Fibroblast of gingiva (primary cell): Measurements from ENCODE around the gene CRYAB.
A peak's percentile ranks its signal among the peaks of the same experiment; 100 is the strongest.
"Not testable (repeated sequence)": the region's sequence is repeated elsewhere in the genome, so short reads cannot be mapped to it uniquely, and the experiment has no call there.

Experiments
- DNase-seq: peaks from one replicate; pipeline ENCODE4 v3.0.0-alpha.2; 2011; ENCODE audit warnings: low read depth

The CRYAB gene

GRCh38 chr11:111908639-111909305, 2.8 kb downstream of the CRYAB start:
- no peak for DNase-seq

- DNase-seq = no peak
These were observed 4.9 kb downstream of the CRYAB start for GRCh38 chr11:111906680-111907079.

GRCh38 chr11:111905411-111905810, 6.2 kb downstream of the CRYAB start:
- DNase-seq = no peak

GRCh38 chr11:111886844-111887243, 24.7 kb downstream of the CRYAB start:
- peak; percentile 38 for DNase-seq

DNA sequence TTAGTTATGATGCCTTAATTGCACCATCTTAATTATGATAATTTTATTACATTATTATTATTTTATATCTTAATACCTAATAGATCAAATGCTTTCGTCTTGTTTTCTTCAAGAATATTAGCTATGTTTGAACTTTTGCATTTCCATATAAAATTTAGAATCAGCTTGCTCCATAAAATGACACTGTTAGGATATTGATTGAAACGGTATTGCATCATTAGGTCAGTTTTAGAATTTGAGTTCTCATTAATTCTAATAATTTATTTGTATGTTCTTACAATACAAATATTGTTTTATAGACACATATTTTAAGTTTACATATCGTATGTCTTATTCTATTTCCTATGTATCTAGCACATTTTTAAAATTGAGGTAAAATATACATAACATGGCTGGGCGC, 25.5 kb downstream of the CRYAB start:
- DNase-seq = no peak

GRCh38 chr11:111885053-111885452, 26.5 kb downstream of the CRYAB start:
- not testable (repeated sequence) for DNase-seq

DNA sequence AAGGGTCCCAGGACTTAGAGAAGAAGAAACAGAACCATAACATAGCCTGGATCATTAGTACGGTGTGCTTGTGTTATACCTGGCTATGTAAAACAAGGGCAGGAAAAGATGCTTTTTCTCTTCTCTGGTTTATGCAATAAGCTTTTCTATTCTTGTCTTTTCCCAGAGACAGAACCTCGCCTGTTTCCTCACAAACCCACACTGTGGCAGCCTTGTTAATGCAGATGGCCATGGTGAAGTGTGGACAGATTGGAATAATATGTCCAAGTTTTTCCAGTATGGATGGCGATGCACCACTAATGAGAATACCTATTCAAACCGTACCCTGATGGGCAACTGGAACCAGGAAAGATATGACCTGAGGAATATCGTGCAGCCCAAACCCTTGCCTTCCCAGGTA, 29.4 kb downstream of the CRYAB start:
- no peak for DNase-seq

- DNase-seq = no peak
These were observed 32.0 kb downstream of the CRYAB start for GRCh38 chr11:111879637-111879960.

DNA sequence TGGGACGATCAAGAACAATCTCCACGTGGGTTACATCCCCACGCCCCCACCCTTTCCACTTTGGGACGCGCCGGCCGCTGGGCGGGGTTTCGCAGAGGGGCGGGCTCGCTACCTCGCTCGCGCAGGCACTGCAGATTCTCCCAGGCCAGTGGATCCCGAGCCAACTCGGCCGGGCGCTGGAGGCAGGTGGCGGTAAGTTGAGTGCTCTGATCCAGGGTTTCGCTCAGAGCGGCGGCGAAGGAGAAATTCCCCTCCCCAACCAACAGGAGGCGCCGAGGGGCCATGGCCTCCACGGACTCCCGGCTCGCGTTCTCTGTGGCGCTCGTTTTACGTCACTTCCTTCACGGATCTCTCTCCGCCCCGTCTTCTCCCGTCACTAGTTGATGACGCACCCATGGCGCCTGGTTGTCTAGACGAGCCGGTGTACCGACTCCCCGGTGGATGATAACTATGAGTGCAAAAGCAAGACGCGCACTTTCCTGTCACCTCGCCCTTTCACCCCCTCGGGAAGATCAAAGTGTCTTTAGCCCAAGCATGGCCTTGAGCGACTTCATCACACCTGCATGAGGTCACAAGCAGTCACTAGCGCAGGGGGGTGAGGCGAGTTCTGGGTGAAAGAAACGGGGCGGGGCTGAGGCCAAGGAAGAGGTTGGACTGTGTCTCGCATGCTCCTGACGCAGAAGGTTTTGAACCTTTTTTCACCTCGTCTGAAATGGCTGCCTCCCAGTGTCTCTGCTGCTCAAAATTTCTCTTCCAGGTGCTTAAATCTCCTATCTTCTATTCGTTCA, 32.5 kb downstream of the CRYAB start, which contains the start of the genes CFAP68 and FDXACB1:
CFAP68 (plus strand) TSS at position 693 of the 788 bp plus-strand sequence; CDS start at position 713, 20 bp downstream.
FDXACB1 (minus strand) TSS at position 317 of the 788 bp plus-strand sequence; CDS start at position 284, 33 bp downstream.
- DNase-seq = peak; percentile 93

- DNase-seq = peak; percentile 1
These were observed 33.2 kb downstream of the CRYAB start for GRCh38 chr11:111878385-111878848.

DNA sequence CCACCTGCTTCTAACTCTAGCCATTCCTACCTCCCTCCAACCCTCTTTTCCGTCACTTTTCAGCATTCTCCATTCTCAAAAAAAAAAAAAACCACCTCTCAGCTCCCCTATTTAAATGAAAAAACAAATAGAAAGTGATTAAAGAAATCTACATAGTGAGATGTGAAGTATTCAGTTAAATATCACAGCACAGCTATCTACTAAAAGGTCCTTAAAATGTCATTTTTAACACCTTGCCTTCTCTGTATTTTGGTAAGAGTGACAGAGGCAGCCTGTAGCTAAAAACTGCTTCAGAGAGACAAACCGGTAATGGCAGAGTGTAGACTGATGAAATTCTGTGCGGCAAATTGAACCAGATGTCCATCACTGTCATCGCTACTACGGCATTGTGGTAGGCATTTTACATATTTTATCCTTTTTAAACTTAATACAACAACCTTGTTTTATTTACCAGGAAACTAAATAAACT, 39.8 kb downstream of the CRYAB start:
- no peak for DNase-seq

DNA sequence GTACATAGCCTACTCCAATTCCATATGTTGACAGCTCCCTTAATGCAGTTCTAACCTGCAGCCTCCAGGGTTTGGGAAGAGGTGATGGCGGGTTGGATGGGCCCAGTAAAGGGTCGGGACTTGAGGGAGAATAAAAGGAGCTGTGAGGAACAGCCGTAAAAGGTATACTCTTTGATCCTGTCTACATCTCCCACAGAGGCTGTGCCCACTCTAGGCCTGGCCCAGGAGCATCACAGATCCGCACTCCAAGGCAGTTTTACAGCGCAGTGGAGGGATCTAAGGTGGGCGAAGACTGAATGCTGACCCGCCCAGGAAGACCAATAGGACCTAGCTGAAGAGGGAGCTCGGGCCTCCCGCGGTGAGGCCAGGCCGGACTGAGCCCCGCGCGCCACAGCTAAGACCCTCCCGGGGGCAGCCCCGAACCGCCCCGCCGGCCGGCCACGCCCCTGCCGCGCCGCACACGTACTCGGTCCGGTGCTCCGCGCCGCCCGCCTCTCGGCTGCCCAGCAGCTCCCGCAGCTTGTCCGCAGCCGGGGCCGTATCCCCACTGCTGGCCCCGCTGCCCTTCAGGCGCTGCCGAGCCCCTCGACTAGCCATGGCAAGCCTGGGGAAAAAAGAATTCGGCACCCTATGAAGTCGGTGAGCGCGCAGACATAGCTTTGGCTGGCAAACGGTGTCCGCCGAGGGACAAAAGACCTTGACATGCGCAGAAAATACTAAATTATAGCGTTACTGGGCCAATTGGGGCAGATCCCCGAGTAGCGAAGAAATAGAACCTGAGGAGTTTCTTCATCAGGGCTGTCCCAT, 40.5 kb downstream of the CRYAB start, which contains the start of gene ALG9:
ALG9 (minus strand) TSS at position 696 of the 807 bp plus-strand sequence; CDS start at position 597, 99 bp downstream.
- DNase-seq = peak; percentile 88

DNA sequence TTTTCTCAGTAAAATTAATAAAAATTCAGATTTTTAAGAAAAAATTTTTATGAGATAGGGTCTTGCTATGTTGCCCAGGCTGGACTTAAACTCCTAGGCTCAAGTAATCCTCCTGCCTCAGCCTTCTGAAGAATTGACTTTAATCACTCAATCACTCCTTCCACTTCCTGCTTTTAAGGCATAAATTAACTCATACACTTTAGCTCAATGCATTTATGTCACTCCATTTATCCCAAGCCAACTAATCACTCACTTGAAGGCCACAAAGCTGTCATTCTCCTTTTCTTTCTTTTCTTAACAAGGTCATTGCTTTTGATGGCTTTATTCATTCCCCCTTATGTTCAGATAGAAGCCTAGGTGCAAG, 41.1 kb downstream of the CRYAB start:
- DNase-seq = no peak

DNA sequence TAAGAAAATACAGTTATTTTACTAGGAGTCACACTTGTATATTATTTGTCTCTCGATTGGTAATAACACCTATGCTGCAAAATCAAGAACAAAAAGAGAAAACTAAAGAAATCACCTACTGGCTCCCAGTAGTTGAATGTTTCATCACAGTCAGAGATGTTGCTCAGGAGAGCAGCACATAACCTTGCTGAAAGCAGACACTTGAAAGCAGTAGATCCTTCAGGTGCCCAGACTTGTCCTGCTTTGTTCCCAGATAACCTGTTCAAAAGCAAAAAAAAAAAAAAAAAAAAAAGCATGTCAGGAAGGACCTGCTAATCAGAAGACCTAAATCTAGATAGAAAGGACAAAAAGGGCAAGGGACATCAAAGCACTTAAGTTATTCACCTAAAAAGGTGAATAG, 41.5 kb downstream of the CRYAB start:
- DNase-seq = no peak

DNA sequence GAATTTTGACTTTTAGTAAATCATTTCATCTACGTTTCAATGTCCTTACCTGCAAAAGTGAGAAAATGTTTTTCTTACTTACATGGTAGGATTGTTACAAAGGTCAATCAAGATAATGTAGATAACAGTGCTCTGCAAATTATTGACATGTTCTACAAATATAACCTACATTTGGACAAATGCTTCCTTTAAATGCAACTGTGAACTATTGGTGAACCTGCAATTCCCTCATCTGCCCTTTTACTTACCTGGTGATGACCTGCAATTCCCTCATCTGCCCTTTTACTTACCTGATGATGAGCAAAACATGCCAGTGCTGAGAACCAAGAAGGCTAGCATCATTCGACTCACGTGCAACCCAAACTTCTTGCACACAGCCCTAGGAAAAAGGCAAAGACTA, 51.3 kb downstream of the CRYAB start:
- DNase-seq = no peak
